ENCODE data around the gene RNF38.

Gene RNF38

DNA sequence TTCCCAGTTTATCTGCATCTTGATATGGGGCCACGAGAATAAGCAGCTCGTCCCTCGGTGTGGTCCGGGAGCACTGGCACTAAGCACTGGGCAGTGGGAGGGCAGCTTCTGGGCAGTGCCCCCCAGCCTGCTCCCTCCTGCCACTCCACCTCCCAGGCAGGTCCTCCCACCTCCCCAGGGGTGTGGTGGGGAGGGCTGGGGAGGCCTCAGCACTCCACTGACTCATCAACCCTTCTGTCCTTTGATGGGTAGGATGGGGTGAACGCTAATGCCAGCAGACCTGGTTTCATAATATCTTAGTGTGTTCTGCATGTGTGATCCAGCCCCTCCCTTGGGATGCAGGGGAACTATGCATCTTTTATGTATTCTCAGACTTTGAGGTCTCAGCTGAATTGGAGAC lies 79.6 kb downstream of the RNF38 start:
- no peak overlapping the region for H3K4me3 ChIP-seq (ENCODE audit: low read depth, low read length)
- DNase-seq (ENCODE audit: low read depth): no peak
- TF ChIP-seq, protein P1, sequence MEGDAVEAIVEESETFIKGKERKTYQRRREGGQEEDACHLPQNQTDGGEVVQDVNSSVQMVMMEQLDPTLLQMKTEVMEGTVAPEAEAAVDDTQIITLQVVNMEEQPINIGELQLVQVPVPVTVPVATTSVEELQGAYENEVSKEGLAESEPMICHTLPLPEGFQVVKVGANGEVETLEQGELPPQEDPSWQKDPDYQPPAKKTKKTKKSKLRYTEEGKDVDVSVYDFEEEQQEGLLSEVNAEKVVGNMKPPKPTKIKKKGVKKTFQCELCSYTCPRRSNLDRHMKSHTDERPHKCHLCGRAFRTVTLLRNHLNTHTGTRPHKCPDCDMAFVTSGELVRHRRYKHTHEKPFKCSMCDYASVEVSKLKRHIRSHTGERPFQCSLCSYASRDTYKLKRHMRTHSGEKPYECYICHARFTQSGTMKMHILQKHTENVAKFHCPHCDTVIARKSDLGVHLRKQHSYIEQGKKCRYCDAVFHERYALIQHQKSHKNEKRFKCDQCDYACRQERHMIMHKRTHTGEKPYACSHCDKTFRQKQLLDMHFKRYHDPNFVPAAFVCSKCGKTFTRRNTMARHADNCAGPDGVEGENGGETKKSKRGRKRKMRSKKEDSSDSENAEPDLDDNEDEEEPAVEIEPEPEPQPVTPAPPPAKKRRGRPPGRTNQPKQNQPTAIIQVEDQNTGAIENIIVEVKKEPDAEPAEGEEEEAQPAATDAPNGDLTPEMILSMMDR (IDR thresholded peaks at IDR 0.05; ENCODE audit: low read depth, low read length, missing control alignments): no peak

DNA sequence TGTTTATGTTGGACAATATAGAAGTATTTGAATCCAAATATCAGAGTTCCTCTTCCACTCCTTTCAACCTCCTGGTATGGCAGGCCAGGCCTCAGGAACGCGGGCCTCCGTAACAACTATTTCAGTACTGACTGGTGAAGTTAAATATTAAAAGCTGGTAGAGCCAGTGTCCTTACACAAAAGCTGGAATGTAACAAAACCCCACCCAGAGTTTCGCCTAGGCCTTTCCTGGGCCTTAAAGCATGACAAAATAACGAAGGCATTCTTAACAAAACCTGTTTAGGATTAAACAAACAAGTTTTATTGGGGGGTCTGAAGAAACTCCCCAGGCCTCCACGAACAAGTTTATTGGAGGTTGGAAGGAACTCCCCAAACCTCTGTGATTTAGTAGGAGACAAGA lies 80.3 kb downstream of the RNF38 start:
- DNase-seq (ENCODE audit: low read depth): no peak
- no peak overlapping the region for H3K4me3 ChIP-seq (ENCODE audit: low read depth, low read length)
- TF ChIP-seq, protein P1 (IDR thresholded peaks at IDR 0.05; ENCODE audit: low read depth, low read length, missing control alignments): no peak

- DNase-seq (ENCODE audit: low read depth): no peak
- TF ChIP-seq, protein P1 (IDR thresholded peaks at IDR 0.05; ENCODE audit: low read depth, low read length, missing control alignments): no peak
- no peak overlapping the region for H3K4me3 ChIP-seq (ENCODE audit: low read depth, low read length)
These were observed 80.9 kb downstream of the RNF38 start for GRCh38 chr9:36319183-36319582.

DNA sequence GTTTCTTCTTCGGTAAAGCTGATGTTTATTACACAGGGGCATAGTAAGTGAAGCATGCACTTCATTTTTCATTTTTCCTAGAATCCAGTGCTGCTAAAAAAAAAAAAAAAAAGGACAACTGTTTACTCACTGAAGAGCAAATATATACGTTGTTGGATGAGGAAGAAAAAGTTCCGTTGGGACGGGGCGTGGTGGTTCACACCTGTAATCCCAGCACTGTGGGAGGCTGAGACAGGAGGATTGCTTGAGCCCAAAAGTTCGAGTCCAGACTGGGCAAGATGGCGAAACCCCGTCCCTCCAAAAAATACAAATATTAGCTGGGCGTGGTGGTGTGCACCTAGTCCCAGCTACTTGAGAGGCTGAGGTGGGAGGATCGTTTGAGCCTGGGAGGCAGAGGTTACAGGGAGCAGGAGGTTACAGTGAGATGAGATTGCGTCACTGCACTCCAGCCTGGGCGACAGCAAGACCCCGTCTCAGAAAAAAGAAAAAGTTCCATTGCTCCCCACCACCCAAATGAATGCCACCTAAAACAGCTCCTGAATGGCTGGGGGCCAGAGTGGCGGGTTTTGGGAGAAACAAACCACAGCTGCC lies 81.8 kb downstream of the RNF38 start:
- DNase-seq (ENCODE audit: low read depth): no peak
- no peak overlapping the region for H3K4me3 ChIP-seq (ENCODE audit: low read depth, low read length)
- TF ChIP-seq, protein P1 (IDR thresholded peaks at IDR 0.05; ENCODE audit: low read depth, low read length, missing control alignments): no peak

GRCh38 chr9:36317766-36318165 lies 82.3 kb downstream of the RNF38 start:
- no peak overlapping the region for H3K4me3 ChIP-seq (ENCODE audit: low read depth, low read length)
- no peak for DNase-seq (ENCODE audit: low read depth)
- TF ChIP-seq, protein P1 (IDR thresholded peaks at IDR 0.05; ENCODE audit: low read depth, low read length, missing control alignments): no peak

DNA sequence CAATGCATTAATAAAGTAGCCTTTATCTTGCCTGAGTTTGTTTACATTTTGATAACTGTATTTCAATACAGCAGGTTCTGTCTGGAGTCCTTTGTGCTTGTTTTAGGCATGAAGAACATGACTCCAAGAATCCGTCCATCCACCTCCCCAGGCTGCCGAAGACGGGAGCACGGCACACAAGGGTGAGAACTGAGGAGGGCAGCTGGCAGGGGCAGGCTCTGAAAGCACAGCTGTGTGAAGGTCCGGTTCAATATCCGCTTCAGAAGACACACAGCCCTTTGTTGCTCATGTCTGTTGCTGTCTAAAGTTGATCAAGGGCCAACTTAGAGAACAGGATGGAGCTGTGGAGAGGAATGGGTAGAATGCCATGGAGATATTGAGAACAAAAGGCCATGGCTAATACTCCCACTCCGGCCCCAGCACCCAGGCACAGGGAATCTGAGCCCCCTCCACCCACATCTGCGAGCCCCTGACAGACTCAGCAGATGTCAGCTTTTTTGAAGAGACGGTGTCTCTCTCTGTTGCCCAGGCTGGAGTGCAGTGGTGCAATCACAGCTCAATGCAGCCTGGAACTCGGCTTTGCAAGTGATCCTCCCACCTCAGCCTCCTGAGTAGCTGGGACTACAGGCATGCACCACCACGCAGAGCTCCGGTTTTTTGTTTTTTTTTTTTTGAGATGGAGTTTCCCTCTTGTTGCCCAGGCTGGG lies 83.3 kb downstream of the RNF38 start:
- no peak for DNase-seq (ENCODE audit: low read depth)
- no peak overlapping the region for H3K4me3 ChIP-seq (ENCODE audit: low read depth, low read length)
- TF ChIP-seq, protein P1 (IDR thresholded peaks at IDR 0.05; ENCODE audit: low read depth, low read length, missing control alignments): no peak

DNA sequence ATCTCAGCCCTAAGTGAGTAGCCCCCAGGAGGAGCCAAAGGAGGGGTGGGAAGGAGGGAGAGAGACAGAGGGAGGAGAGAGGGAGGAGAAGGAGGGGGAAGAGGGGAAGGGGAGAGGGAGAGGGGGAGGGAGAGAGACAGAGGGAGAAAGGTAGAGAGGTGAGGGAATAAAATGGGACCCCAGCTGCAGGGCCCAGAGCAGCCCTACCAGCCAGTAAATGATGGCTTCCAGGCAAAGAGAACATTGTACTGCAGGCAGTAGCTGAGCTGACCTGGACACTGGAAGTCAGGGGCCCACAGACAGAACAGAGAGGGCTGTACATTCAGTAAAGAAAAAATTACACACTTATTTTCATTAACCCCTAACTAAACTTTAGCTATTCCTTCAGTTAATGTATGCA lies 84.0 kb downstream of the RNF38 start:
- DNase-seq (ENCODE audit: low read depth): no peak
- TF ChIP-seq, protein P1 (IDR thresholded peaks at IDR 0.05; ENCODE audit: low read depth, low read length, missing control alignments): no peak
- no peak overlapping the region for H3K4me3 ChIP-seq (ENCODE audit: low read depth, low read length)

Measured in GM12864 (cell line).